NOMO-1 (cell line): ENCODE results near the gene AGPAT2.
A peak's percentile ranks its signal among the peaks of the same experiment; 100 is the strongest.

Source experiments
- DNase-seq, 2 experiments: peaks; one replicate each; lab custom pipeline; 2025; ENCODE audit not compliant: unreplicated experiment in 2 of 2; lab: John Stamatoyannopoulos, UW

Gene AGPAT2

DNA sequence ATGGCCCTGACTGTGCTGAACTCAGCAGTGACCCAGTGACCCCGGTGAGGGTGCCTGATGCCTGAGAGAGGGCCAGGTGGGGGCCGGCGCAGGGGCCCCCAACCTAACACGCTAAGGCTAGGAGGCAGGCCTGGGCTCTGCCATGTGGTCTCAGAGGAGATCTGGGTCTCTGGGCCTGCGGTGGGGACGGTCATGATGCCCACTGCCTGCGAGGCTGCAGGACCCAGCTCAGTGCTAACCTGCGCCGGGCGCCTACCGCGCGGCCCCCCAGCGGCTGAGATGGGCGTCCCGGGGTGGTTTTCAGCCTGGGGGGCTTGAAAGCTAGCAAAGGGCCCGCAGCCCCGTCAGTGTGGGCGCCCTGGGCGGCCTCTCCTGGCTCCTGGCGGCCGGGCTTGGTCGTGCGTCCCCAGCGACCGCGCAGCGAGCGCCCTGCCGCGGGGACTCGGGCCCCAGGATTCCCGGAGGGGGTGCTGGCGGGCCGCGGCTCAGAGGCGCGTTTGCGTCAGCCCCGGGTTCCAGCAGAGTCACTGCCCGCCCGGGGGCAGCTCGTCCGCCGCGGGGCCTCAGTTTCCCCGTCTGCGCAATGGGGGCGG is 22.1 kb downstream of the AGPAT2 start:
- peak; percentile 64 to 77 for DNase-seq

- DNase-seq = no peak
Observed at GRCh38 chr9:136664000-136664915, 23.0 kb downstream of the AGPAT2 start.

DNA sequence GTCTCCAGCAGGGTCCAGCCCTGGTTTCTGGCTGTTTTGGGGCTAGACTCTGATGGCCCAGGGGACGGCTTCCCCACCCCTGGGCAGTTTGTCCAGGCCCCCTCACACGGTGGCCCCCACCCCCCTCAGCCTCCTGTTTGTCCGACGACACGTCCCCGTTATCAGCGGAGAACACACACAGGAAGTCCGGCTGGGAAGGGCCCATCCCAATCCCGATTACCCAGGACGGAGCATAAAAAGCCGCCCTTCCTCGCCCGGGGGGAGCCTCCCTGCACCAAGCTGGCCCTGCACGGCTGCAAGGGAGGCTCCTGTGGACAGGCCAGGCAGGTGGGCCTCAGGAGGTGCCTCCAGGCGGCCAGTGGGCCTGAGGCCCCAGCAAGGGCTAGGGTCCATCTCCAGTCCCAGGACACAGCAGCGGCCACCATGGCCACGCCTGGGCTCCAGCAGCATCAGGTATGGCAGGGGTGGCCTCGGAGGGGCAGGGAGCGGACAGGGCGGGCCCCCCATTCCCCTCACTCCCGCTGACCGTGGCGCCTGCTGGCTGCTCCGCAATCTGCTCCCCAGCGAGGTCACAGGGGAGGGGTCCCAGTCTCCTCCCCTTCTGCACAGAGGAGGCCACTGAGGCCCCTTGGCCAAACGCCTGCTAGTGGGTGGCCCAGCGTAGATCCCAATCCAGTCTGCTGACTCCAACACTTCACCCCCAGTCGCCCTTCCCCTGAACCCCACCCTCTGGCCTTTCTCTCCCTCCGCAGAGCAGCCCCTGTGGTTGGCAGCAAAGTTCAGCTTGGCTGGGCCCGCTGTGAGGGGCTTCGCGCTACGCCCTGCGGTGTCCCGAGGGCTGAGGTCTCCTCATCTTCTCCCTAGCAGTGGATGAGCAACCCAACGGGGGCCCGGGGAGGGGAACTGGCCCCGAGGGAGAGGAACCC is 24.3 kb downstream of the AGPAT2 start, which contains the start of gene EGFL7:
Gene EGFL7 (plus strand): TSS at position 261 of the 926 bp plus-strand sequence. CDS start 5,367 bp downstream, outside the sequence.
- DNase-seq = no peak

DNA sequence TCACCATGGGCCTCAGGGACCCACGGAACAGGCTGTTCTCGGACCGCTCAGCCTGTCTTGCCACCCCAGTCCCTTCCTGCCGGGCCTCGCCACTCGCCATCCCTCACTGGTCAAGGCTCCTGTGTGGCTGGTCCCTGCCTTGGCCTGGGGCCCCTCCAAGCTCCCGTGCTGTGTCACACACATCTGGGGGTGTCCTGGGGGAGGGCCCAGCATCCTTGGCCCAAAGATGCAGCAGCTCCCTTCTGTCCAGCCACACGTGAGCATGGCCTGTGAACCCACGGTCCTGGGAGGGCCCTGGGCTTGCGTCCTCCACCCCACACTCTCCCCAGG is 25.0 kb downstream of the AGPAT2 start:
- DNase-seq = no peak

DNA sequence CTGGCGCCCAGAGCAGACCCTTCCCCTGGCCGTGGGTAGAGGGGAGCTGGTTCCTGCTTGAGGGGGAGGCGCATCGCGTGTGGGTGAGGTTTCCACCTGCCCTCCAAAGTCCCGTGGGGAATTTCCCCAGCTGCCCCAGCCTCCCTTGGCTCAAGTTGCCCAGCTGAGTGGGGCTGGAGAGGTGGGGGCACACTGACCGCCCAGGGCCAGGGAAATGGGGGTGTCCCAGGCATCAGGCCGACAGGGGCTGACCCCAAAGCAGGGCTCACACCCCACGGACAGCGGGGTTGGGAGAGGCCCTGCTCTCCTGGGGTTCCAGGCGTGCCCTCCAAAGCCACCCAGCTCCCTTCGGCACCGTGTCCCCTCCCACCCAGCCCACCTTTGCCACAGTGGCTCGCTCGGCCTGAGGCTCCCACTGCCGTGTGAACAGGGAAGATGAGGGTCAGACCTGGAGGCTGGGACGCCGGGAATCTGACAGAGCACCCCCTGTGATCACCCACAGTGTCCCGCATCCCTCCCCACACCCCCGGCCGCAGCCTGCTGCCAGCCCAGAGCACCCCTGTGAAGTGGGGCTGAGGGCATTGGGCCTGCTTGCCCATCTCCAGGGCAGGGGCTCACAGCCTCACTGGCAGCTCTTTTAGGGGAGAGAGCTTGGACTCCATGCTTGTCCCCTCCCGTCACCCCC is 25.5 kb downstream of the AGPAT2 start:
- no peak for DNase-seq

DNA sequence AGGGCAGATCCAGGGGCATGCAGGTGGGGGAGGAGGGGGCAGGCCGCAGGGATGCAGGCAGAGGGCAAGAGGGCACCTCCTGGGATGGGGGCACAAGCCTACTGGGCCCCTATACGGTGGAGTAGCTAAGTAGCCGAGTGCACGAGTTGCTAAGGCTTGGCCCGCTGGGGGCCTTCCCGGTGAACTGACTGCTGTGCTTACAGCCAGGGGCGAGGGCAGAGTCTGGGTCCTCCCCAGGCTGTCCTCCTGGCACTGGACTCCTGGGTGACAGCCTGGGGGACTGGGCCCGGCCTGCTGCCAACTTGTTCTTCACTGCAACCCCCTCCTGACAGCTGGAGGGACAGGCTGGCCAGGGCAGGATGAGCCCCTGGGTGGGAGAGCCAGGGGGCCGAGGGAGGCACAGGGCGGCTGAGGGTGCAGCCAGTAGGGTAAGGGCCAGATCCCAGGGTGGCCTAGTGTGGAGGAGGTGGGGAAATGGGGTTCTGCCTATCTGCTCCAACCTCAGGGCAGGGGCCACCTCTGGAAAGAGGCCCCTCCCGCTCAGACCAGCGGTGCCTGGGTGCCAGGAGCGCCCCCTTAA is 26.2 kb downstream of the AGPAT2 start:
- DNase-seq = no peak

- DNase-seq = no peak
Observed at GRCh38 chr9:136659861-136660784, 27.1 kb downstream of the AGPAT2 start.

DNA sequence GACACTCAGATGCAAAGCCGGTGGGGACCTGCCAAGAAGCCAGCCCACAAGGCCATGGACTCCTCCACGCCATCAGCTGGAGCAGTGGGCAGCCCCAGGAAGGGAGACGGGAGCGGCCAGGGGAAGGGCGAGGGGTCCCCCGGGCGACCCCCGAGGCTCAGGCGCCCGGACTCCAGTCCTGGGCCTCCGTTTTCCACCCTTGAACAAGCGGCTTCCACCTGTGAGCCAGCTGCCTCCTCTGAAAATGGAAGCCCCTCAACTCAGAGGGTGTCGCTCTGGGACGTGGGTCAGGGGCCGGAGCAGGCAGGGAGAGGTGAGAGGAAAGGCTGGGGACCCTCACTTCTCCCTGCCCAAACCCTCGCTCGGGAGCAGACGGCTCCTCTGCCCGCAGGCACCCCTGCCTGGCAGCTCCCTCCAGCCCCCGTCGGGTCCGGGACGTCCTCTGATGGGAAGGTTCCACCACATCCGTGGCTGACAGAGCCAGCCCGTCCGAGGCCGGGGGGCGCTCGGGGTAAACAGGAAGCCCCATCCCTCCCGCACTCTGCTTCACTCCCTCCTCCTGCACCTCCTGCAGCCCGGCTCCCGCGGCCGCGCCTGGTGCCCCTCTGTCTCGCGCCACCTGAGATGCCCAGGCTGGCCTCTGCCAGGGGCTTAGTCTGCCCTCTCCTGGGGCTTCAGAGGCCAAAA is 28.3 kb downstream of the AGPAT2 start:
- DNase-seq = no peak

DNA sequence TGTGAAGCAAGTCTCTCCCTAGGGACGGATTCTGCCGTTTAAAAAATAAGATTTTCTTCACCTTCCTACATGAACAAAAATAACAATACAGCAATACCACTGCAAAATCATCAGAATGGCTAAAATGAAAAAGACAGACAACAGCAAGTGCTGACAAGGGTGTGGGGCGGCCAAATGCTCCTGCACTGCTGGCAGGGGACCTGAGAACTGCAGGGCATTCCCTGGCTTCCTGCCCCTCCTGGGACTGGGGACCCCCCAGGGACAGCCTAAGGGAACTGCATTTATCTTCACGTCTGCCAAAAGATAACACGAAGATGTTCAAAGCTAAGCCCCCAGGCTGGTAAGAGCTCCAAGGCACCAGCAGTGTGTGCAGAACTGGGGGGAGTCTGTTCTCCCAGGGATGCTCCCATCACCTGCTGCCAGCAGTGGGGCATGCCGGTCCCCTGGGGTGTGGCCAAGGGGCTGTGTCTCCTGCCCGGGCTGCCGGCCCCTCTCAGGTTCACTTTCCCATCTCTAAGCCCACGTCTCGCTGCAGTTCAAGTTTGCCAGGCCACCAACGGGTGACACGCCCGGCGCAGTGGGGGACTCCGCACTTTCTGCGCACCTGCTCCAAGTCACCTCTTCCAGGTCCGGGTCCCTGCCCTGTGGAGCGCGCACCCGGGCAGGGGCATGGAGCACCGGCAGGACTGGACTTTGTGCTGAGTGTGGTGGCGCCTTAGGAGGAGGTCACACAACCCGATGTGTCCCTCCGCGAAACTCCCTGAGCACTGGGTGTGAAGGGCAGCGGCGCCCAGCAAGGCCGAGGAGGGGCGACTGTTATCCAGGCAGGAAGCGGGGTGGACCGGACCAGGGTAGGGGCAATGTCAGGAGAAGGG is 29.0 kb downstream of the AGPAT2 start:
- no peak for DNase-seq

- peak; percentile 66 to 73 for DNase-seq
Observed at GRCh38 chr9:136656795-136657611, 30.3 kb downstream of the AGPAT2 start.

DNA sequence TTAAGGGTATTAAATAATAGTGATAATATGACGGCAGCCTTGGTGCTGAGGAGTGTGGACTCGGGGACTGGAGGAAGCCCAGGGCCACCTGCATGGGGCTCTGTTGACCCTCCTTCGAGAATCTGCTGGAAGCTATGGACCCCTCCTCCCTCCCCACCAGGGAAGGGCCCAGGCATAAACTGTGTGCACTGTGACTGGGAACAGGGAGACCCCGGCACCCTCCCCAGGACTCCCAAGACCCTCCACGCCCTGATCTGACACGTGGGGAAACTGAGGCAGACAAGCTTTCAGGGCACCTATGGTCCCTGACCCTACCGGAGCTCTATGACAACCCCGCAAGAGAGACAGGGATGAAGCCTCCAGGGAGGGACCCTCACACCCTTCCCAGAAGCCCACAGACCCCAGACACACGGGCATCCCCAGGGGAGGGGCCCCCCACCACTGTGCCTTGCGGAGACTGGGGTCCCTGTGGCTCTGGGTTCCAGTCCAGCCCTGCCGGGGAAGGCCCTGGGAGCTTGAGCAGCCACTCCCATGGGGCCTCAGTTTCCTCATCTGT is 31.0 kb downstream of the AGPAT2 start:
- no peak for DNase-seq

- no peak for DNase-seq
Observed at GRCh38 chr9:136655536-136656182, 31.6 kb downstream of the AGPAT2 start.

GRCh38 chr9:136654820-136655535 is 32.3 kb downstream of the AGPAT2 start:
- DNase-seq = no peak

DNA sequence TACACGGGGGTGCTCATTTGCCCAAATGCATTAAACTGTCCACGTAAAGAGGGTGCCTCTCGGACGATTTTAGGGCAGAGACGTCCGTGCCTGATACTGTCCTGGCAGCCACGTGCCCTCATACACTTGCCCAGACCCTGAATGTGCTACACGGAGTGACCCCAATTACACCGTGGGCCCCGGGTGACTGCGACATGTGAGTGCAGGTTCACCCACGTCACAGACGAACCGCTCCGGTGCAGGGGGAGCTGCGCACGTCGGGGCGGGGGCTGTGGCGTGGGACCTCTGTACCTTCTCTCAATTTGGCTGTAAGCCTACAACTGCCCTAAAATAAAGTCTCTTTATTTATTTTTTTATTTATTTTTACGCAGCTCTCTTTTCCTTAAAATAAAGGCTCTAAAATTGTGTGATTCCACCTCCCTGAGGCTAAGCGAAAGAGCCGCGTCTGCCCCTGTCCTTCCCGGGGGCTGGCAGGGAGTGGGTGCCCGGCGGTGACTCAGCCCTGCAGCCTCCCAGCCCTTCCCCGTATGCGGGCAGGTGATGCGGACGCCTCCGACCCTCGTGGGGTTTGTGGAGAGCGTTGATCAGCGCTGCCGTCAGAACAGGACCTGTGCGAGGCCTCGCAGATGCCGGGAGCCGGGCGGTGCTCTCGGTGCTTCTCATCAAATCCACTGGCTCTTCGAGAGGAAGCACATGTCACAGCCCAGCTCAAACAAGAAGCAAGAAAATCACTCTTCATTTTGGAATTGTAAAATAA is 33.8 kb downstream of the AGPAT2 start:
- DNase-seq = no peak

GRCh38 chr9:136651860-136652259 is 35.4 kb downstream of the AGPAT2 start:
- no peak for DNase-seq
